Liver (tissue), 9 donors: ENCODE results near the gene GSTT4. TPM values are rescaled to one million over a fixed set of nuclear protein-coding genes. Genes with fewer than 3 reads are reported as not detected.
"Not testable (repeated sequence)": the region's sequence is repeated elsewhere in the genome, so short reads cannot be mapped to it uniquely, and the experiment has no call there.

Experiments used
- DNase-seq: peaks from one replicate; pipeline ENCODE4 v3.0.0-alpha.2; 2017; ENCODE audit warnings: low spot score
- H3K27ac ChIP-seq, 2 donors: one replicate each; pipeline ENCODE4 v1.7.0; 2013; ENCODE audit warnings: inconsistent platforms in 2 of 2, low read length in 2 of 2, control low read depth in 1 of 2, low read depth in 1 of 2, mild to moderate bottlenecking in 1 of 2
- H3K27me3 ChIP-seq, 4 donors: one replicate each; pipeline versions ENCODE4 v1.6.1 to v1.7.0; 2013; ENCODE audit warnings: low read length in 3 of 4, inconsistent platforms in 1 of 4, mild to moderate bottlenecking in 1 of 4, moderate library complexity in 1 of 4; ENCODE audit not compliant: control insufficient read depth in 4 of 4, insufficient read depth in 4 of 4
- H3K36me3 ChIP-seq, 4 donors: one replicate each; pipeline versions ENCODE4 v1.6.1 to v1.7.0; 2013; ENCODE audit warnings: low read length in 3 of 4, mild to moderate bottlenecking in 3 of 4, low read depth in 1 of 4, moderate library complexity in 1 of 4; ENCODE audit not compliant: control insufficient read depth in 4 of 4, insufficient read depth in 3 of 4
- H3K4me1 ChIP-seq, 4 donors: one replicate each; pipeline versions ENCODE4 v1.6.1 to v1.7.0; 2013; ENCODE audit warnings: low read length in 3 of 4, mild to moderate bottlenecking in 3 of 4, moderate library complexity in 1 of 4; ENCODE audit not compliant: control insufficient read depth in 4 of 4, insufficient read depth in 4 of 4
- H3K4me3 ChIP-seq, 3 donors: one replicate each; pipeline versions ENCODE4 v1.6.1 to v1.7.0; 2013; ENCODE audit warnings: low read length in 3 of 3, control low read depth in 1 of 3, low read depth in 1 of 3, mild to moderate bottlenecking in 1 of 3
- H3K9ac ChIP-seq, 2 donors: one replicate each; pipeline ENCODE4 v1.7.0; 2013; ENCODE audit warnings: low read length in 2 of 2, mild to moderate bottlenecking in 2 of 2, moderate library complexity in 2 of 2, control low read depth in 1 of 2, low read depth in 1 of 2
- H3K9me3 ChIP-seq, 4 donors: one replicate each; pipeline versions ENCODE4 v1.6.1 to v1.7.0; 2013; ENCODE audit warnings: low read length in 3 of 4; ENCODE audit not compliant: control insufficient read depth in 4 of 4
- ATF3 ChIP-seq: IDR thresholded peaks from 2 replicates; pipeline ENCODE4 v1.6.1; 2016; ENCODE audit warnings: antibody characterized with exemption
- FOXA2 ChIP-seq: IDR thresholded peaks from 2 replicates; pipeline ENCODE4 v1.6.1; 2016; ENCODE audit warnings: antibody characterized with exemption
- GABPA ChIP-seq, 2 donors: IDR thresholded peaks in 1 of 2; conservative IDR thresholded peaks in 1 of 2; 2 replicates each; pipeline ENCODE4 v1.6.1; 2016; ENCODE audit warnings: antibody characterized with exemption in 2 of 2, mild to moderate bottlenecking in 1 of 2, moderate library complexity in 1 of 2
- HNF4A ChIP-seq, 2 donors: conservative IDR thresholded peaks; 2 replicates each; pipeline ENCODE4 v1.6.1; 2016; ENCODE audit warnings: antibody characterized with exemption in 2 of 2, mild to moderate bottlenecking in 2 of 2
- MAX ChIP-seq: IDR thresholded peaks from 2 replicates; pipeline ENCODE4 v1.6.1; 2016; ENCODE audit warnings: antibody characterized with exemption
- NR2F2 ChIP-seq: IDR thresholded peaks from 2 replicates; pipeline ENCODE4 v1.6.1; 2016; ENCODE audit warnings: antibody characterized with exemption
- RAD21 ChIP-seq, 2 donors: IDR thresholded peaks; 2 replicates each; pipeline ENCODE4 v1.6.1; 2016; ENCODE audit warnings: antibody characterized with exemption in 2 of 2, mild to moderate bottlenecking in 2 of 2
- RXRA ChIP-seq, 2 donors: IDR thresholded peaks; 2 replicates each; pipeline ENCODE4 v1.6.1; 2017 to 2018; ENCODE audit warnings: antibody characterized with exemption in 2 of 2, mild to moderate bottlenecking in 1 of 2
- SP1 ChIP-seq: IDR thresholded peaks from 2 replicates; pipeline ENCODE4 v1.6.1; 2018; ENCODE audit warnings: antibody characterized with exemption, mild to moderate bottlenecking
- TAF1 ChIP-seq: conservative IDR thresholded peaks from 2 replicates; pipeline ENCODE4 v1.6.1; 2016; ENCODE audit warnings: antibody characterized with exemption, mild to moderate bottlenecking
- YY1 ChIP-seq: IDR thresholded peaks from 2 replicates; pipeline ENCODE4 v1.6.1; 2016; ENCODE audit warnings: antibody characterized with exemption, mild to moderate bottlenecking
- ZBTB33 ChIP-seq: IDR thresholded peaks from 2 replicates; pipeline ENCODE4 v1.6.1; 2016; ENCODE audit warnings: antibody characterized with exemption
- WGBS: extraction: QIAGEN DNeasy Blood & Tissue Kit; methylation state at CpG from one replicate; pipeline ENCODE4 v1.1.7; 2013; 5-methylcytosine and 5-hydroxymethylcytosine counted together
- polyA plus RNA-seq, 2 donors: library from polyadenylated mRNA; stranded (reverse) in 1 of 2; unstranded in 1 of 2; fragments of 200-250 nt in 1 of 2; fragments of >200 nt in 1 of 2; fragmentation: Nextera tagmentation in 1 of 2; extraction: Ambion mirVana in 1 of 2; gene quantifications; one replicate each; pipeline versions ENCODE4 v1.2.1 to v1.2.3, GENCODE V29; 2013 to 2015
- total RNA-seq, 2 donors: library from RNA; depleted of rRNA; stranded (reverse); fragments of >200 nt; gene quantifications; one replicate each; pipeline ENCODE4 v1.2.3, GENCODE V29; 2014
- donor health status: healthy.
- donor health status: healthy.
- donor health status: healthy.
- donor health status: healthy.
- donor health status: healthy.

Gene GSTT4
- total and polyA plus RNA-seq, 4 donors: not detected

DNA sequence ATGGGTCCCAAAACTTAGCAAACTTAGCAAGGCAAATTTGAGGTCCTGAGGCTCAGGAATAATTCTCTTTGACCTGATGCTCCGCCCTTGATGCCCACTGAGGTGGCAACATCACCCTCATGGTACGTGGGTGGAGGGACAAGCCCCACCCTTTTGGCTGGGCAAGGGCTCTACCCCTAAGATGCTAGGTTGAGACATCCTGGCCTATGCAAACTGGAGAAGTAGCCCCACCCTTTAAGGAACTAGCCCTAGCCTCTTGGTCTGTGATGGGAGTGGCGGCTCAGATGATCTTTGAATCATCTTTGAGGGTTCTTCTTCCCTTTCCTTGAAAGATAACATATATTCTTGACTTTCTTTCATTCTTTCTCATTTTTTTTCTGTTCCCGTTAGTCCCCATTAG lies 38.7 kb upstream of the GSTT4 start:
- TF ChIP-seq GABPA (IDR thresholded peaks at IDR 0.05 in 1 of 2, conservative IDR thresholded peaks at IDR 0.05 in 1 of 2) (no peak), YY1 (no peak), FOXA2 (no peak), NR2F2 (no peak), RXRA (IDR thresholded peaks at IDR 0.05) (no peak), RAD21 (IDR thresholded peaks at IDR 0.05) (no peak), ATF3 (no peak)
- Histone ChIP-seq H3K9ac (no peak overlapping the region), H3K27ac (no peak overlapping the region), H3K4me1 (peaks cover 4 to 11% (median 5%) of the 10 kb centered on the region in 4 donors), H3K4me3 (no peak overlapping the region), H3K27me3 (no peaks in the 10 kb centered on the region), H3K36me3 (peaks cover 0 to 15% (median 5%) of the 10 kb centered on the region in 4 donors), H3K9me3 (no peaks in the 10 kb centered on the region)
- DNase-seq: no peak
- 96% methylated on average over 4 of the region's 4 CpGs for WGBS

DNA sequence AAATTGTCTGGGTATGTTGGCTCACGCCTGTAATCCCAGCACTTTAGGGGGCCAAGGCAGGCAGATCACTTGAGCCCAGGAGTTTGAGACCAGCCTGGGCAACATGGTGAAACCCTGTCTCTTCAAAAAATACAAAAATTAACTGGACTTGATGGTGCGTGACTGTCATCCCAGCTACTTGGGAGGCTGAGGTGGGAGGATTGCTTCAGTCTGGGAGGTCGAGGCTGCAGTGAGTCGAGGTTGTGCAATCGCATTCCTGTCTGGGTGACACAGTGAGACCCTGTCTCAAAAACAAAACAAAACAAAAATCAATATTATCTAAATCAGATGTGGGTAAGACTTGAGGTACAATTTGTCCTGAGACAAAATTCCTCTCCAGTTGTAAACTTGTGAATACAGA lies 38.2 kb upstream of the GSTT4 start:
- H3K4me3 ChIP-seq, H3K9ac ChIP-seq, H3K9me3 ChIP-seq, DNase-seq, H3K27me3 ChIP-seq: not testable (repeated sequence)
- Histone ChIP-seq H3K36me3 (peaks cover 0 to 18% (median 6%) of the 10 kb centered on the region in 4 donors), H3K4me1 (peaks cover 4 to 11% (median 5%) of the 10 kb centered on the region in 4 donors), H3K27ac (peak overlapping the region in 1 of 2 donors; percentile 44)
- WGBS: 80% methylated on average over 5 of the region's 5 CpGs

DNA sequence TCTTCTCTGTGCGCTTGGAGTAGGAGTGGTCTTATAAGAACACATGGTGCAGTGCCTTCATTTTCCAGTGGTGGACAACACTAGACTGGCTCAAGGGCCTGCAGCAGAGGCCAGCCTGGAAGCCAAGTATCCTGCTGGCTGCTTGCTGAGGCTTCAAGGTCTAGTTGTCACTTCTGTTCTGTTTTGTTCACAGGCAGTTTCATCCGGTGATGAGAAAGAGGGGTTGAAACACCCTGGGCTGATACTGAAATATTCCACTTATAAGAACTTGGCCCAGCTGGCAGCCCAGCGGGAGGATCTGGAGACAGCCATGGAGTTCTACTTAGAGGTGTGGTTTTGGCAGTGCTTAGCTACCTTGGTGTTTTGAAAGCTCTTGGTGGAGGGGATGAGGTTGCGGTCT lies 35.7 kb upstream of the GSTT4 start:
- Histone ChIP-seq H3K9ac (no peak overlapping the region), H3K27me3 (no peaks in the 10 kb centered on the region), H3K9me3 (no peaks in the 10 kb centered on the region), H3K4me1 (peaks cover 4 to 11% (median 5%) of the 10 kb centered on the region in 4 donors), H3K4me3 (no peak overlapping the region), H3K27ac (no peak overlapping the region), H3K36me3 (peaks cover 1 to 16% (median 9%) of the 10 kb centered on the region in 4 donors)
- WGBS: 97% methylated on average over 4 of the region's 4 CpGs
- DNase-seq: no peak
- no peak for TF ChIP-seq TAF1
- TF ChIP-seq MAX: no peak
- no peak for TF ChIP-seq SP1
- no peak for TF ChIP-seq NR2F2

DNA sequence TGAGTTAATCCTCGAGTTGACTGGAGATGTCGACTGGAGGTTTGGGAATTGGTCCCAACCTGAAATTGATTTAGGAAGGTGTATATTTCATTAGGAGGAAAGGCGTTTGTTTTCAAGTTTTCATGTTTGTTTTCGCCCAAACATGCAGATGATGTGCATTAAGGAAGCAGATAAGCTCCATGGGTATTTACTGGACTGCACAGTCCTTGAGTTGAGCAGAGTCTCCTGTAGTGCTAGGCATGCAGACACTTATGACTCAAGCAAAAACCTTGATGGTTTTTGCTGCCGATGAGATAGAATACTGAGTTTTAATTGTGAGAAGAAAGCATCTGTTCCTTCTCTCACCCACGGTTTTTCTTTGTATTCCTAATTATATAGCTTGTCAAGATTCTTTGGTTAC lies 33.8 kb upstream of the GSTT4 start:
- Histone ChIP-seq H3K27ac (no peak overlapping the region), H3K27me3 (no peaks in the 10 kb centered on the region), H3K9ac (no peak overlapping the region), H3K36me3 (peaks cover 2 to 16% (median 9%) of the 10 kb centered on the region in 4 donors), H3K9me3 (no peaks in the 10 kb centered on the region), H3K4me1 (peaks cover 4 to 11% (median 5%) of the 10 kb centered on the region in 4 donors), H3K4me3 (no peak overlapping the region)
- TF ChIP-seq RXRA (IDR thresholded peaks at IDR 0.05) (no peak), HNF4A (conservative IDR thresholded peaks at IDR 0.05) (no peak), ATF3 (no peak), GABPA (IDR thresholded peaks at IDR 0.05 in 1 of 2, conservative IDR thresholded peaks at IDR 0.05 in 1 of 2) (no peak), ZBTB33 (no peak), RAD21 (IDR thresholded peaks at IDR 0.05) (no peak), MAX (no peak)
- WGBS: 87% methylated on average over 6 of the region's 6 CpGs
- DNase-seq: no peak
